Measurements from ENCODE around the gene ANKRD31.

- TF ChIP-seq CTCF (conservative IDR thresholded peaks at IDR 0.05; ENCODE audit: low read length) (no peak), EZH2phosphoT487 (IDR thresholded peaks at IDR 0.05; ENCODE audit: borderline replicate concordance, low read depth, low read length) (no peak)
Observed at GRCh38 chr5:75190227-75190626, 46.5 kb downstream of the ANKRD31 start.
